Smooth muscle cell (in vitro differentiated cells): ENCODE measurements around the gene SLC4A1. TPM values are rescaled to one million over a fixed set of nuclear protein-coding genes. Genes with fewer than 3 reads are reported as not detected.
A peak's percentile ranks its signal among the peaks of the same experiment; 100 is the strongest.

ENCODE experiments used
- DNase-seq: peaks from one replicate; lab custom pipeline; 2025; ENCODE audit not compliant: unreplicated experiment; lab: John Stamatoyannopoulos, UW
- H2AFZ ChIP-seq: fragments of 200-600 bp; sonication (generic); 2 replicates; pipeline ENCODE4 v1.6.0; 2016; ENCODE audit warnings: antibody characterized with exemption, low read depth, mild to moderate bottlenecking
- H3F3A ChIP-seq: fragments of 200-600 bp; sonication (generic); 2 replicates; pipeline ENCODE4 v1.6.0; 2017; ENCODE audit warnings: antibody characterized with exemption, low read depth
- H3K27ac ChIP-seq: fragments of 200-600 bp; sonication (generic); 2 replicates; pipeline ENCODE4 v1.5.1; 2016; ENCODE audit warnings: low read depth, mild to moderate bottlenecking
- H3K27me3 ChIP-seq: fragments of 200-600 bp; sonication (generic); 2 replicates; pipeline ENCODE4 v1.6.1; 2016; ENCODE audit warnings: low read depth, mild to moderate bottlenecking
- H3K36me3 ChIP-seq: fragments of 200-600 bp; sonication (generic); 2 replicates; pipeline ENCODE4 v1.5.1; 2016; ENCODE audit warnings: low read depth
- H3K4me1 ChIP-seq: fragments of 200-600 bp; sonication (generic); 2 replicates; pipeline ENCODE4 v1.5.1; 2016; ENCODE audit warnings: low read depth
- H3K4me2 ChIP-seq: fragments of 200-600 bp; sonication (generic); 2 replicates; pipeline ENCODE4 v1.6.0; 2016; ENCODE audit warnings: mild to moderate bottlenecking
- H3K4me3 ChIP-seq: fragments of 200-600 bp; sonication (generic); 2 replicates; pipeline ENCODE4 v1.5.1; 2016; ENCODE audit warnings: mild to moderate bottlenecking
- H3K79me2 ChIP-seq: fragments of 200-600 bp; sonication (generic); 2 replicates; pipeline ENCODE4 v1.6.0; 2016; ENCODE audit warnings: low read depth, mild to moderate bottlenecking
- H3K9ac ChIP-seq: fragments of 200-600 bp; sonication (generic); 2 replicates; pipeline ENCODE4 v1.6.0; 2016; ENCODE audit warnings: low read depth
- H3K9me3 ChIP-seq: fragments of 200-600 bp; sonication (generic); replicated peaks from 2 replicates; pipeline ENCODE4 v1.5.1; 2016; ENCODE audit warnings: low read depth
- H4K20me1 ChIP-seq: fragments of 200-600 bp; sonication (generic); 2 replicates; pipeline ENCODE4 v1.6.0; 2016; ENCODE audit warnings: low read depth
- CTCF ChIP-seq: fragments of 200-600 bp; sonication (generic); IDR thresholded peaks from 2 replicates; pipeline ENCODE4 v1.5.1; 2017; ENCODE audit warnings: borderline replicate concordance, mild to moderate bottlenecking, antibody characterized with exemption; ENCODE audit not compliant: insufficient read depth, poor library complexity, severe bottlenecking
- WGBS: methylation state at CpG from one replicate; pipeline ENCODE4 v1.1.7; 2016; ENCODE audit warnings: low lambda C conversion rate; 5-methylcytosine and 5-hydroxymethylcytosine counted together
- polyA plus RNA-seq: library from polyadenylated mRNA; unstranded; fragments of >200 nt; fragmentation: Nextera tagmentation; extraction: Ambion mirVana; gene quantifications from 2 replicates; pipeline ENCODE4 v1.2.1, GENCODE V29; 2016
- total RNA-seq: library from RNA; depleted of rRNA; stranded (reverse); fragments of >200 nt; gene quantifications from 2 replicates; pipeline ENCODE4 v1.2.3, GENCODE V29; 2014

Gene SLC4A1
- not detected in 2 replicates for total RNA-seq
- not detected in 2 replicates for polyA plus RNA-seq

- no peaks in the 10 kb centered on the region for H4K20me1 ChIP-seq
- H3K9ac ChIP-seq, result no peak within 1 kb of the TSS
- H3K27ac ChIP-seq, result no peak within 1 kb of the TSS
- H3K36me3 ChIP-seq, result no peaks in the 10 kb centered on the region
- no peak for TF ChIP-seq CTCF
- no peak within 1 kb of the TSS for H2AFZ ChIP-seq
- no peaks in the 10 kb centered on the region for H3K79me2 ChIP-seq
- peaks cover under 1% of the 10 kb centered on the region for H3K27me3 ChIP-seq
- no peaks in the 10 kb centered on the region for H3F3A ChIP-seq
- no peak within 1 kb of the TSS for H3K4me3 ChIP-seq
- no peak within 1 kb of the TSS for H3K4me2 ChIP-seq
- no peaks in the 10 kb centered on the region for H3K4me1 ChIP-seq
- WGBS, result 87% methylated on average over 8 of the region's 14 CpGs
- no peaks in the 10 kb centered on the region for H3K9me3 ChIP-seq
- no peak for DNase-seq
These were observed at the start of gene SLC4A1 for GRCh38 chr17:44267818-44268490. TSS of gene SLC4A1 (minus strand) at chr17:44268135. CDS start at chr17:44262866, 5,269 bp downstream.

- WGBS, result 96% methylated on average over 6 of the region's 6 CpGs
- Histone ChIP-seq H3K27me3 (peaks cover 49% of the 10 kb centered on the region), H3K9ac (no peak overlapping the region), H2AFZ (no peak overlapping the region), H3F3A (no peaks in the 10 kb centered on the region), H3K4me2 (no peak overlapping the region), H3K4me3 (no peak overlapping the region), H3K27ac (no peak overlapping the region), H3K9me3 (no peaks in the 10 kb centered on the region), H3K4me1 (peaks cover 11% of the 10 kb centered on the region), H4K20me1 (no peaks in the 10 kb centered on the region), H3K79me2 (no peaks in the 10 kb centered on the region), H3K36me3 (no peaks in the 10 kb centered on the region)
- no peak for DNase-seq
- TF ChIP-seq CTCF, result no peak
These were observed 49.6 kb upstream of the SLC4A1 start for GRCh38 chr17:44317545-44317944.

GRCh38 chr17:44315760-44316731, 48.1 kb upstream of the SLC4A1 start:
- H3K4me3 ChIP-seq, result peak overlapping the region; percentile 36
- H3F3A ChIP-seq, result no peaks in the 10 kb centered on the region
- no peaks in the 10 kb centered on the region for H3K9me3 ChIP-seq
- H3K27ac ChIP-seq, result no peak overlapping the region
- peaks cover 11% of the 10 kb centered on the region for H3K4me1 ChIP-seq
- DNase-seq, result no peak
- H2AFZ ChIP-seq, result no peak overlapping the region
- TF ChIP-seq CTCF, result no peak
- H3K9ac ChIP-seq, result no peak overlapping the region
- H3K79me2 ChIP-seq, result no peaks in the 10 kb centered on the region
- WGBS, result 10% methylated on average over 38 of the region's 38 CpGs
- H3K4me2 ChIP-seq, result peak overlapping the region; percentile 83
- peaks cover 49% of the 10 kb centered on the region for H3K27me3 ChIP-seq
- H3K36me3 ChIP-seq, result no peaks in the 10 kb centered on the region
- no peaks in the 10 kb centered on the region for H4K20me1 ChIP-seq
